Keratinocyte (primary cell): ENCODE results near the gene SIGLEC11.

Source experiments
- CTCF ChIP-seq, 3 experiments: IDR thresholded peaks in 1 of 3; conservative IDR thresholded peaks in 1 of 3; optimal IDR thresholded peaks in 1 of 3; 2 replicates in 2 of 3; 3 replicates in 1 of 3; pipeline versions ENCODE3 to v1.5.1; 2011; ENCODE audit warnings: low read length in 3 of 3, mild to moderate bottlenecking in 3 of 3, moderate library complexity in 2 of 3, control low read depth in 1 of 3, inconsistent platforms in 1 of 3; ENCODE audit not compliant: insufficient read depth in 2 of 3; ENCODE audit errors: extremely low read depth in 1 of 3
- EZH2 ChIP-seq: IDR thresholded peaks from one replicate; pipeline ENCODE4 v1.6.1; 2012; ENCODE audit warnings: inconsistent platforms, mild to moderate bottlenecking, low read length, moderate library complexity

GRCh38 chr19:49940482-49940791 is 20.5 kb downstream of the SIGLEC11 start:
- no peak for TF ChIP-seq CTCF (optimal IDR thresholded peaks at IDR 0.05 in 1 of 3, IDR thresholded peaks at IDR 0.05 in 1 of 3, conservative IDR thresholded peaks at IDR 0.05 in 1 of 3; ENCODE audit: extremely low read depth in 1 of 3, insufficient read depth in 2 of 3, low read length in 3 of 3)
- no peak for TF ChIP-seq EZH2
